Stimulated activated CD8-positive, alpha-beta memory T cell treated with anti-CD3 and anti-CD28 coated beads, Interleukin-4, amount 100 ng/mL, for 1 hour (primary cell): ENCODE measurements around the gene LRRC37A3.
A peak's percentile ranks its signal among the peaks of the same experiment; 100 is the strongest.
"Not testable (repeated sequence)": the region's sequence is repeated elsewhere in the genome, so short reads cannot be mapped to it uniquely, and the experiment has no call there.

Experiments
- DNase-seq, 2 donors: peaks; one replicate each; pipeline ENCODE4 v3.0.0-alpha.2; 2020; ENCODE audit warnings: low read depth in 2 of 2, low spot score in 1 of 2

The LRRC37A3 gene

DNA sequence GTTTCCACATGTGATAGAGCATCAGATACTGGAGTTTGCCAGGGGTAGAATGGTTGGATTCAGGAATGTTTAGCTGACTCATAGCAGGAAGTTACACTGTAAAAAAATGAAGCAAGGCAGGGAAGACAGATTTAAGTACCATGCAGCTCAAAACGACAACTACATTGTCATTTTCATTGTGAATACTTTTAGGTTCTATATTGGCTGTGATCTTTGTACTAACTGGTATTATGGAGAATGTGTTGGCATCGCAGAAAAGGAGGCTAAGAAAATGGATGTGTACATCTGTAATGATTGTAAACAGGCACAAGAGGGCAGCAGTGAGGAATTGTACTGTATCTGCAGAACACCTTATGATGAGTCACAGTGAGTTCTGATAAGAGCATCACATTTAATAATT is 8.2 kb upstream of the LRRC37A3 start:
- DNase-seq: peak; percentile 21 to 40

DNA sequence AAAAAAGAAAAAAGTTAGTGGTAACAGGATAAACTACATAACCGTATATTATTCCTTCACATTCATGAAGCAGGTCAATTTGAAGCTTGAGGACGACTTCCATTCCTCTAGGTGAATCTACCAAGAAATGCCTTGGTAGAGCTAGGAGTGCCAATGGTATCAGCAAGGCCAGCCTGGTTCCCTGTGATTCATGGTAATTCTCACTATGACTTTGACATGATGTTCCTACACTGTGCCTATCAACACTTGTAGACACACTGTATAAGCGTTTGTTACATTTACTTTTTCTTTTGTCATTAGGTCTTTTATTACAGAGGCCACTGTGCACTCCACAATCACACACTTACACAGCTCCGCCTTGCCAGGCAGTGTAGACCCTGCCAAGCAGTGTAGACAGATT is 7.2 kb upstream of the LRRC37A3 start:
- not testable (repeated sequence) for DNase-seq

DNA sequence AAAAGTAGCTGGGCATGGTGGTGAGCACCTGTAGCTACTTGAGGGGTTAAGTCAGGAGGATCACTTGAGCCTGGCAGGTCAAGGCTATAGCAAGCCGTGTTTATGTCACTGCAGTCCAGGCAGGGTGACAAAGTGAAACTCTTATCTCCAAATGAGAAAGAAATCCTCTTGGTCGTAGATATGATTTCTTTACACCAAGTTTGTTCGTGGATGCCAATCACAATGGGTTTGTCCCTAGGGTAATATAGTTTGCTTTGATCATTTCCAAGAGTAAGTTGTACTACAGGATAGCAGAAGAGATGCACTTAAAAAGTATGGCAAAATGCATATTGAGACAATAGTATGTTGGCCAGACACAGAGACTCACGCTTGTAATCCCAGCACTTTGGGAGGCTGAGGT is 6.0 kb upstream of the LRRC37A3 start:
- DNase-seq: not testable (repeated sequence)

DNA sequence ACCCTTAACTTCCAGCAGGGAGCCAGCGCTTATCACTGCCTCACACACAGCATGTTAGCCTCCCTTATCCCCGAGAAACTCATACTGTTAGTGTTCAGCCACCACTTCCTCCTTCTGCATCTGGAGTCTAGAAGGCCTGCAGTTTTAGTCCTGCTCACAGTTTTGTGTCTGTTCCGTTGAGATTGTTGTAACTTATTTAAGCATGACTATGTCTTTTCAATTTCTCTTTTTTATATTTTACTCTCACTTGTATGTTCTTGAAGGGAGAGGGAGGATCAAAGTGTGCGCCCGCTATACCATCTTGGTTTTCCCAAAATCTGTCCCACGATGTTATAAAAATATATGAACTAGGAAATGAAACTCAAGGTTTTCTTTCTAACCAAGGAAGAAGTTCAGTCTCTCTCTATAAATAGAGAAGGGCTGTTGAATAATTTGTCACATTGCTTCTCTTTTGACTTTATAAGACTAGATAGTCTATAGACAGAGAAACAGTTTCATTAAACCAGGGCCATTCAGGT is 3.8 kb upstream of the LRRC37A3 start:
- not testable (repeated sequence) for DNase-seq

DNA sequence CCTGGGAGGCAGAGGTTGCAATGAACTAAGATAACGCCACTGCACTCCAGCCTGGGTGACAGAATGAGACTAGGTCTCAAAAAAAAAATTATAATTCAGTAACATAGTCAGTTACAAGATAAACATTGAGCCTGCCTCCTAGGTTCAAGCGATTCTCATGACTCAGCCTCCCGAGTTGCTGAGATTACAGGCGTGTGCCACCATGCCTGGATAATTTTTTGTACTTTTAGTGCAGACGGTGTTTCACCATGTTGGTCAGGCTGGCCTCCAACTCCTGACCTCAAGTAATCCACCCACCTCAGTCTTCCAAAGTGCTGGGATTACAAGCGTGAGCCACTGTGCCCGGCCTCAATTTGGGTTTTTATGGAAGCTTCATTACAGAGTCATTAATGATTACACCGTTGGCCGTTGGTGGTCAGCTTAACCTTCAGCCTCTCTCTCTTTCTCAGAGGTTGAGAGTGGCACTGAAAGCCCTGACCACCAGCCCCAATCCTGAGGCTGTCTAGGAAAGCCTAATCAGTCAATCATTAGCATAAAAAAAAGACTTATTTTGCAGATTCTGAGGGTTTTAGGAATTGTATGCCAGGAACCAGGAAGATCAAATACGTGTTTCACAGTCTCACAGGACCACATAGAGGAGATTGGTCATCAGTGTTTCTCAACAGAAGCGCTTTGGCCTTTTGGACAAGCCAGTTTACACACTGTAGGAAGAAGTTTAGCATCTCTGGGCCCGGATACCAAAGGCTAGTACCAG is 1.3 kb upstream of the LRRC37A3 start:
- no peak for DNase-seq

DNA sequence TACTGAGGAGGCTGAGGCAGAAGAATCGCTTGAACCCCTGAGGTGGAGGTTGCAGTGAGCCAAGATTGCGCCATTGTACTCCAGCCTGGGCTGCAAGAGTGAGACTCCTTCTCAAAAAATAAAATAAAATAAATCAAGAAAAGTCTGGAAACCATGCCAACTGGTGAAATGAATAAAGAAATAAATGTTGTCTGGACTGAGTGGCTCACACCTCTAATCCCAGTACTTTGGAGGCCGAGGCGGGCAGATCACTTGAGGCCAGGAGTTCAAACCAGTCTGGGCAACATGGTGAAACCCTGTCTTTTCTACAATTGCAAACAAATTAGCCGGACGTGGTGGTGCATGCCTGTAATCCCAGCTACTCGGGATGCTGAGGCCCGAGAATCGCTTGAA is 744 bp upstream of the LRRC37A3 start:
- no peak for DNase-seq

DNA sequence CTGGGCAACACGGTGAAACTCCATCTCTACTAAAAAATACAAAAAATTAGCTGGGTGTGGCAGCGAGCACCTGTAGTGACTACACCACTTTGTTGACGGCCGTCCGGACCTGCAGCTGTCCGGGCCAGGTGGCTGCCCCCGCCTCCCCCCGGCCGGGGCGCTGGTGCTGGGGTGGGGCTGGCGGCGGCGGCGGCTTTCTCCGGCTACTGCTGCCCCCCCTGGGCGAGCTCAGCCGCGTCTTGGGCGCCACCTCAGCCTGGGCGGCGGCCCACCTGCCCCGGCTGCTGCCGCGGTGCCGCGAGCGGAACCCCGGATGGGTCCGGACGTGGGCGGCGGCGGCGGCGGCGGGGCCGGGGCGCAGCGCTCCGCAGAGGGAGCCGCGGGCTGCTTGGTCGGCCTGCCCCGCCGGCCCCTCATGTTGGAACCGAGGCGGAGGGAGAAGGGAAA is 413 bp downstream of the LRRC37A3 start:
- peak in 1 of 2 donors; percentile 27 for DNase-seq

DNA sequence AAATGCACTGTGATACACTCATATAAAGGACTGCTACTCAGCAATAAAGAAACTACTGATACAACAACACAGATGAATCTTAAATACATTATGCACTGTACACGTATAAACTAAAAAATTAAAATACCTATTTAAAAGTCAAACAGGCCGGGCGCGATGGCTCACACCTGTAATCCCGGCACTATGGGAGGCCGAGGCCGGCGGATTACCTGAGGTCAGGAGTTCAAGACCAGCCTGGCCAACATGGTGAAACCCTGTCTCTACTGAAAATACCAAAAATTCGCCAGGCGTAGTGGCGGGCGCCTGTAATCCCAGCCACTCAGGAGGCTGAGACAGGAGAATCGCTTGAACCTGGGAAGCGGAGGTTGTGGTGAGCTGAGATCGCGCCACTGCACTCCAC is 1.7 kb downstream of the LRRC37A3 start:
- DNase-seq: not testable (repeated sequence)

DNA sequence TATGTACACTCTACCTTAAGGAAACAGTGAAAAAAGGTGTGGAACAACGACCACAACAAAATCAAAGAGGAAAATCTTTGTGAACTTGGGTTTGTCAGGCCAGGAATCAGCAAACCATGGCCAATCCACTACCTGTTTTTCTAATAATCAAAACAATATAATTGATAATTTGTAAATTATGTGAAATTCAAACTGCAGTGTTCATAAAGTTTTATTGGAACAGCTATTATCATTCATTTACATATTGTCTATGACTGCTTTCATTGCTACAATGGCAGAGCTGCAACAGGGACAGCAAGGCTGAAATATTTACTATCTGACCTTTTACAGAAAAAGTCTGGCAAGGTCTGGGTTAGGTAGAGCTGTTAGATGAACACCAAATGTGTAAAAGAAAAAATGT is 4.0 kb downstream of the LRRC37A3 start:
- DNase-seq: not testable (repeated sequence)

DNA sequence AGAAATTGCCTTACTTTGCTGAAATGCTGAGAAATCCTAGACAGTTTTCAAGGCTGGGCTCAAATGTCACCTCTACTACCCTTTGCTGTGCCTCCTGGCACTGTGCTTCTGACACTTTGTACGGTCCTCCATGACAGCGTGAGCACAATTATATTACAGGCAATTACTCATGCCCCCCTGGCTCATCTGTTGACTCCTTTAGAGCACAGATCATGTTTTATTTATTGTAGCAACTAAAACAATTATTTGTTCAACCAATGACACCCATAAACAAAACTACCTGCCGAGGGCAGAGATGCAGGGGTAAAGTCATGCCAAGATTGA is 9.1 kb downstream of the LRRC37A3 start:
- DNase-seq: not testable (repeated sequence)

DNA sequence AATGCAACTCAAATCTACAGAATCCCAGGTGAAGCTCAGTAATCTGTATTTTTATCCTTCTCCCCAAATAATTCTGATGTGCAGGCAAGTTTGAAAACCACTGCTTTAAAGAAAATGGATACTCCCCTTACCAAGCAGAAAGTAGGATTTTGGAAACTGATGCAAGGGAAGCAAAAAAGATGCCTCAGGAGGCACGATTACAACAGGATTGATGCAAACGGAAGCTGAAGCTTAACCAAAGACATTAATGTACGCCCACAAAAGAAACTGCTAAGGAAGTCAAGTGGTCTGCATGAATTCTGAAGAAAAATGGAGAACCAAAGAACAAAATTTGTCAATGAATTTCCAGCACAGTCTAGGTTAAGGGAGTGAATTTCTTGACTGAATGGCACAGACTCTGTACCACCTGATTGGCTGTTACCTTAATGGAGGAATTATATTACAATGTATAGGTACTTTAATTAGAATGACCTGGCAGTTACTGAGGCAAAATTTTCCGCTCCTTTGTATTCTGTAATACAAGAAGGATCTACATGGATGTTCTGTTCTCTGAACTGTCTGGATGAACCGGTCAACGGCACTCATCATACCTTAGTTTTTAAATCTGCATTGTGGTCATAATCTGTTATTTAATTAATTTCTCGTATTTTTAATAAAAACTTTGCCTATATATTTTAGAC is 9.6 kb downstream of the LRRC37A3 start:
- not testable (repeated sequence) for DNase-seq

DNA sequence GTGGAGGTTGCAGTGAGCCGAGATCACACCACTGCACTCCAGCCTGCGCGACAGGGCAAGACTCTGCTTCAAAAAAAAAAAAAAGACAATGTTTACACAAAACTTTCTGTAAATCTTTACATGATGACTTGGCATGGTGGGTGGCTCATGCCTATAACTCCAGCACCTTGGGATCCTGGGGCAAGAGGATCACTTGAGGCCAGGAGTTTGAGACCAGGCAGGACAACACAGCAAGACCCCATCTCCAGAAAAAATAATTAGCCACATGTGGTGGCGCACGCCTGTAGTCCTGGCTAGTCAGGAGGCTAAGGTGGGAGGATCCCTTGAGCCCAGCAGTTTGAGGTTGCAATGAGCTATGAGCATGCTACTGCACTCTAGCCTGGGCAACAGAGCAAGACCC is 15.2 kb downstream of the LRRC37A3 start:
- not testable (repeated sequence) for DNase-seq

DNA sequence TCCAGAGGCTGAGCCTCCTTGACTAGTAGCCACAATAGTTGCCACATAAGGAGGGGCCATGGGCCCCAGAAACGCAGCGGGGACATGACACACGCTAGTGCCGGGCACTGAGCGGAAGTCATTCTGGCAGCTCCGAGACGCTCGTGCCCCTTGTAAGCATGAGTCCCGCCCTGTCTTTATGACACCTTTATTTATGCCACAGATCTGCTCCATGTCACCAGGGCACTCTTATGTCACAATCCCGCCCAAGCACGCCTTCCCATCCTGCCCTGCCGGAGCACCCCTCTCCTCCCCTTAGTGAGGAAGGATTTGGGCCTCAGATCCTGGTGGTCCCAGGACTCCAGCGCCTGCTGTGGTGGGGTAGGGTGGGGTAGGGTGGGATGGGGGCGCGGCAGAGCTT is 22.1 kb downstream of the LRRC37A3 start:
- not testable (repeated sequence) for DNase-seq

DNA sequence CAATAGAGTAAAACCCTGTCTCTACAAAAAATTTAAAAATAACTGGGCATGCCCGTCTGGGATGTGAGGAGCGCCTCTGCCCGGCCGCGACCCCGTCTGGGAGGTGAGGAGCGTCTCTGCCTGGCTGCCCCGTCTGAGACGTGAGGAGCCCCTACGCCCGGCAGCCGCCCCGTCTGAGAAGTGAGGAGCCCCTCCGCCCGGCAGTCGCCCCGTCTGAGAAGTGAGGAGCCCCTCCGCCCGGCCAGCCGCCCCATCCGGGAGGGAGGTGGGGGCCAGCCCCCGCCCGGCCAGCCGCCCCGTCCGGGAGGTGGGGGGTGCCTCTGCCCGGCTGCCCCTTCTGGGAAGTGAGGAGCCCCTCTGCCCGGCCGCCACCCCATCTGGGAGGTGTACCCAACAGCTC is 45.1 kb downstream of the LRRC37A3 start:
- DNase-seq: not testable (repeated sequence)

DNA sequence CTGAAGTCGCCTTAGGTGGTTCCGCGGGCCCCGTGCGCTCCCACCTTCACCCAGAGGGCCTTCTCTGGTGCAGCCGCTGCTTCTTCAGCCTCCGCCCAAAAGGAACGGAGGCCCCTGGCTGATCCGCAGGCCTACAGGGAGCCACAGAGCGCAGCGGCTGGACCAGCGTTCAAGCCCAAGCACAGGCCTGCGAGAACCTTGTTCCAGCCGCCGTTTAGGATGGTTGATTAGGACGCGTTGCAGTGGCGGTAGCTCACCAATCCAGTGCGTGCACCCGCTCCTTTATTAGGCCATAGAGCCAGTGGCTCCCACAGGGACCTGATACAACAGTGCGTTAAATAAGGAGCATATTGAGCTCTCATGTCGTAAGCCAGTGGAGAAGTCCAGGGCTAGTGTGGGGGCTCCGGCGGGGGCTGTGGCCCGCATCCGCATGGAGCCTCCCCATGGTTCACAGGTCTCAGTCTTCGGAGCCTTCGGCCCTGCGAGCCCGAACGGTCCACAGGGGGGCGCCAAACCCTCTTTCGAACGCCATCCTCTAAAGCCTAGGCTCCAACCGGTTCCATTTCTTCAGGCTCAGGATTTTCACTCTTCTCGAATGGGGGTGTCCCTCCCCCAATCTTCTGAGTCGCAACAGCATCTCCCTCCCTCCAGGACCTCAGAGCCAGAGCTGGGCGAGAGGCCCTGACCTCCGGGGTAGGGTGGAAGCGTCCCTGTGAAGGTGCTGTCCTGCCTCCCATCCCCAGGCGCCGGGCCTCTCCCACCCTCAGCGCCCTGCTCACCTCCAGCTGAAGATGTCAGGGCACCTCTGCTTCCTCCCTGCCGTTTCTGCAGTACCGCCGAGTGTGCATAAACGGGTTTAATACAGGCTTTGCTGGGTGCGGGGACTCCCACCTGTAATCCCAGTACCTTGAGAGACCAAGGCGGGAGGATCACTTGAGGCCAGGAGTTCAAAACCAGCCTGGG is 71.5 kb downstream of the LRRC37A3 start:
- peak; percentile 55 to 60 for DNase-seq

DNA sequence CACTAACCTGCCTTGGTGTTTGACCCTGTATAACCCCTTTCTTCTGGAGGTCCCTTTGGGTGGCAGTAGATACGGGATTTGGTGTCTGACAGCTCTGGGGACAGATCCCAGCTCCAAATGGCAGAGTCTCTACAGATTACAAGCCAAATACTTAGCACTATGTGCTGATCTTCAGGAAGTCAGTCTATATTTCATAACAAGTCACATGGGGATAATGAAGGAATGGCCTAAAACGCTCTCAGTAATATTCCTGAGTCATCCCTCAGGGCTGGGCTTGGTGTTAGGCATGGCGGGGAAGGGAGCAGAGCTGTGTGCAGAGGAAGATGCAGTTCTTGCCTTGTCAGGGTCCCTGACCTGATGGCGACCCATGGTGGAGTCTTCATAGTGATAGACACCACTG is 72.4 kb downstream of the LRRC37A3 start:
- DNase-seq: not testable (repeated sequence)

DNA sequence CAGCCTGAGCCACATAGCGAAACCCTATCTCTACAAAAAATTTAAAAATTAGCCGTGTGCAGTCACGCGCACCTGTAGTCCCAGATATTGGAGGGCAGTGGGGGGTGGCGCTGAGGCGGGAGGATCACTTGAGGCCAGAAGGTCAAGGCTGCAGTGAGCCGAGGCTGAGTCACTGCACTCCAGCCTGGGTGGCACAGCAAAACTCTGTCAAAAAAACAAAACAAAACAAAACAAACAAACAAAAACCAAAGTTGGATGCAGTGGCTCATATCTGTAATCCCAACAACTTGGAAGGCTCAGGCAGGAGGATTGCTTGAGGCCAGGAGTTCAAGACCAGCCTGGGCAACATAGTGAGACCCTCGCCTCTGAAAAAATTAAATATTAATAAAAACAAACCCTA is 75.4 kb downstream of the LRRC37A3 start:
- not testable (repeated sequence) for DNase-seq

DNA sequence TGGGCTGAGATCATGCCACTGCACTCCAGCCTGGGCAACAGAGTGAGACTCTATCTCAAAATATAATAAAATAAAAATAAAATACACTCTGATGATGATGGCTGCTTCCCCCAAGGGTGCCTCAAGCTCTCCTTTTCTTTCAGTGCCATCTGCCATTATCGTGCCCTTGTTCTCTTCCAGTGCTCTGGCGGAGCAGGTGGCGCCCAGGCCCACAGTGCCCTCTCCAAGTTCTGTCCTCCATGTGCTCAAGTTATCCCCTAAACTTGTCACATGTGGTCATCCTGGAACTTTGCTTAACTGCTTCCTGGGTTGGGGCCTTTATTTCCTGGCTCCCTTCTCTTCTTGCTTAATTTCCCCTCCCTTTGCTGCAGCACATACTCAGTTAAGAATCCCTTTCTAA is 76.4 kb downstream of the LRRC37A3 start:
- not testable (repeated sequence) for DNase-seq

DNA sequence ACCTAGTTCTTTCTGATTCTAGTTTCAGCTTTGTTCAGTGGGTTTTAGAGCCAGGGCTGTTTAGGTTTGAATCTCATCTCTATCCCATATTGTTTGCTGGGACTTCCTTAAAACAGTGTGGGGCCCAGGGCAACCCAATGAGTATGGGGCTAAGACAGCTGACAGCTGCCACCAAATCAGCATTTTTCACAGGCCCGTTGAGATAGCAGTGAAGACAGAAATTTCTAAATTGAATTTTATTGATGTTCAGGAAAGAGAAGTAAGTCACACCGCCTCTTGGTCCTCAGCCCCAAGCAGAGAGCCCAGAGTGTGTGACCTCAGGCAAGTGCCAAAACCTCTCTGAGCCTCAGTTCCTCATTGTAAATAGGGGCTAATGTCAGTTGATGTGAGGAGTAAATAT is 78.3 kb downstream of the LRRC37A3 start:
- DNase-seq: not testable (repeated sequence)

DNA sequence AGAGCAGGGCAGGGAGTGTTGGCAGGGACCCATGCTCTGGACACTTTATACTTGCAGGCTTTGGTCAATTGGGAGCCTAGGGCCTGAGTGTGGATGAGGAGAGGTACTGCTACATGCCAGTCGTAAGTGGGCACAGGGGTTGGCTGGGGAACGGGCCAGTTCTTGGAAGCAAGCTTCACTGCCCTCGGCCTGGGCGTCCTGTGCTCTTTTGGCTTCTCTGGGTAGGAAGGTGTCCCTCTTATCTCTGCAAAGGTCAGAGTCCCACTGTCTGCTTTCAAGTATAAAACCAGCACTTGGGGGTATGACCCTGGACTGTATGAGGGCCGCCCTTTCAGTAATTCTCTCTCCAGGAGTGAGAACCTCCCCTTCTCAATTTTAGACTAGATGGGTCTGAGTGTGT is 80.8 kb downstream of the LRRC37A3 start:
- not testable (repeated sequence) for DNase-seq

DNA sequence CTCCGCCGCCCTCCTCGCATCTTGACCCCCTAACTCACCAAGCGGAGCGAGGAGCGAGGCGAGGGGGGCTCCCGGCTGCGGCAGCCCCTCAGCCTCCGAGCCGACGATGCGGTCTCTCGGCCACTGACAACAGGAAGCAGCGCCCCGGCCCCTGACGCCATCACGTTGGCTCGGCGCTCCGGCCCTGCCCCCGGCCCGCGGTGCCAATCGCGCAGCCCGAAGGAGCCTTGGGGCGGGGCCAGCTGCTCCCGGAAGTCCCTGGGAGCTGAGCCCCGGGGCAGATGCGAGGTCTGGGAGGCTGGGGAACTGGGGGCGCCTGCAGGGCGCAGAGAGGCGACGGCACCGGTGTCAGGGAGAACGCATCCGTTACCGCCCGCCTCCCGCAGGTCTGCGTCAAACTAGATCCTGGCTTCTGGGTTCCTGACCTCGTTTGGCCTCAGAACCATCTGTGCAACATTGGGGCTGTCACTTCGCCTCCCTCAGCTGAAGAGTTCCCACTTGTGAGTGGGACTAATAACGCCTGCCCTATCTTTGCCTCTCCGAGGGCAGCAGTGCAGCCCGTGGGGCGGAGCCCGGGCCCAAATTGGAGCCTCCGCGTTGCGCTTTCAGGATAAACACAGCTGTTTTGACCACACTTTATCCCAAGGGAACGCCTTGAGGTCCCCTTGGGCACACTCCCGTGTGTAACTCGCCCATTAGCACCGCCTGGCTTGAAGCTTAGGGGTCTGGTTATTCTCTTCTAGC is 82.1 kb downstream of the LRRC37A3 start:
- peak; percentile 54 to 73 for DNase-seq
